Neural cell (in vitro differentiated cells): ENCODE results near the gene NLRP3. TPM values are rescaled to one million over a fixed set of nuclear protein-coding genes. Genes with fewer than 3 reads are reported as not detected.

Experiments used
- H2AFZ ChIP-seq: fragments of 200-600, 300-800 bp; sonication (generic), shearing (Covaris generic); 2 replicates; pipeline ENCODE4 v1.6.0; 2014; ENCODE audit warnings: low read depth, mild to moderate bottlenecking, antibody characterized with exemption, low read length, moderate library complexity
- H3F3A ChIP-seq: fragments of 200-600 bp; shearing (Covaris generic); 2 replicates; pipeline ENCODE4 v1.6.1; 2016; ENCODE audit warnings: mild to moderate bottlenecking, moderate library complexity, mixed read lengths, antibody characterized with exemption, low read length; ENCODE audit not compliant: insufficient read depth, poor library complexity, severe bottlenecking
- H3K27ac ChIP-seq: fragments of 200-600, 300-800 bp; sonication (generic), shearing (Covaris generic); 2 replicates; pipeline ENCODE4 v1.5.1; 2014; ENCODE audit warnings: mild to moderate bottlenecking, low read length, moderate library complexity
- H3K27me3 ChIP-seq: fragments of 300-800, 200-600 bp; sonication (generic), shearing (Covaris generic); 2 replicates; pipeline ENCODE4 v1.6.0; 2014; ENCODE audit warnings: mild to moderate bottlenecking, low read depth, low read length, moderate library complexity; ENCODE audit not compliant: insufficient read depth
- H3K36me3 ChIP-seq: fragments of 300-800, 200-600 bp; sonication (generic), shearing (Covaris generic); 2 replicates; pipeline ENCODE4 v1.5.1; 2014; ENCODE audit warnings: mild to moderate bottlenecking, antibody characterized with exemption, low read length, moderate library complexity; ENCODE audit not compliant: insufficient read depth
- H3K4me2 ChIP-seq: fragments of 300-800, 200-600 bp; sonication (generic), shearing (Covaris generic); 2 replicates; pipeline ENCODE4 v1.6.0; 2014; ENCODE audit warnings: mild to moderate bottlenecking, low read length
- H3K4me3 ChIP-seq: fragments of 300-800, 200-600 bp; sonication (generic), shearing (Covaris generic); 2 replicates; pipeline ENCODE4 v1.5.1; 2014; ENCODE audit warnings: mild to moderate bottlenecking, low read length, moderate library complexity
- H3K79me2 ChIP-seq: fragments of 200-600 bp; shearing (Covaris generic); replicated peaks from 2 replicates; pipeline ENCODE4 v1.6.0; 2014; ENCODE audit warnings: mild to moderate bottlenecking, low read length, moderate library complexity; ENCODE audit not compliant: insufficient read depth
- H3K9ac ChIP-seq: fragments of 300-800, 200-600 bp; sonication (generic), shearing (Covaris generic); 2 replicates; pipeline ENCODE4 v1.6.1; 2016; ENCODE audit warnings: mild to moderate bottlenecking, low read length, mixed read lengths
- H3K9me2 ChIP-seq: fragments of 200-600 bp; shearing (Covaris generic); 2 replicates; pipeline ENCODE4 v1.6.1; 2016; ENCODE audit warnings: mild to moderate bottlenecking, low read length, mixed read lengths; ENCODE audit not compliant: insufficient read depth
- H3K9me3 ChIP-seq: fragments of 200-600, 300-800 bp; sonication (generic), shearing (Covaris generic); 2 replicates; pipeline ENCODE4 v1.6.1; 2016; ENCODE audit warnings: mild to moderate bottlenecking, mixed run types, low read length, moderate library complexity, mixed read lengths
- H4K20me1 ChIP-seq: fragments of 200-600 bp; shearing (Covaris generic); 2 replicates; pipeline ENCODE4 v1.6.1; 2016; ENCODE audit warnings: mild to moderate bottlenecking, mixed run types; ENCODE audit not compliant: insufficient read depth
- EP300 ChIP-seq: fragments of 450-650 bp; conservative IDR thresholded peaks from 2 replicates; pipeline ENCODE4 v1.6.1; 2014; ENCODE audit warnings: antibody characterized with exemption, mild to moderate bottlenecking, moderate library complexity; ENCODE audit not compliant: poor library complexity, severe bottlenecking
- EZH2 ChIP-seq: fragments of 200-600, 300-800 bp; shearing (Covaris generic), sonication (generic); IDR thresholded peaks from 2 replicates; pipeline ENCODE4 v1.6.1; 2014; ENCODE audit warnings: antibody characterized with exemption, low read length, borderline replicate concordance, mild to moderate bottlenecking; ENCODE audit not compliant: insufficient read depth, poor library complexity, severe bottlenecking
- MXI1 ChIP-seq: fragments of 450-650 bp; conservative IDR thresholded peaks from 2 replicates; pipeline ENCODE4 v1.6.1; 2014; ENCODE audit warnings: antibody characterized with exemption, mild to moderate bottlenecking; ENCODE audit not compliant: poor library complexity, severe bottlenecking
- POLR2AphosphoS5 ChIP-seq: IDR thresholded peaks from 2 replicates; pipeline ENCODE4 v1.6.1; 2012
- RAD21 ChIP-seq: fragments of 450-650 bp; conservative IDR thresholded peaks from 2 replicates; pipeline ENCODE4 v1.6.1; 2014; ENCODE audit warnings: antibody characterized with exemption, mild to moderate bottlenecking, moderate library complexity
- SMC3 ChIP-seq: fragments of 450-650 bp; conservative IDR thresholded peaks from 2 replicates; pipeline ENCODE4 v1.6.1; 2014; ENCODE audit warnings: antibody characterized with exemption, mild to moderate bottlenecking, moderate library complexity; ENCODE audit not compliant: poor library complexity
- TAF1 ChIP-seq: IDR thresholded peaks from 2 replicates; pipeline ENCODE4 v1.6.1; 2012; ENCODE audit warnings: low read depth
- polyA plus RNA-seq: library from polyadenylated mRNA; depleted of rRNA; stranded (reverse); fragments of >200 nt; gene quantifications from 2 replicates; pipeline ENCODE4 v1.2.3, GENCODE V29; 2014
- TF ChIP-seq, protein P1 (sequence below): fragments of 450-650 bp; IDR thresholded peaks from 2 replicates; pipeline ENCODE4 v1.5.1; 2014; ENCODE audit warnings: antibody characterized with exemption, mild to moderate bottlenecking, moderate library complexity; ENCODE audit not compliant: poor library complexity, severe bottlenecking
- TF ChIP-seq, protein P2 (sequence below): IDR thresholded peaks from 2 replicates; pipeline ENCODE4 v1.6.1; 2012; ENCODE audit warnings: borderline replicate concordance

Gene NLRP3
- polyA plus RNA-seq, 1 donor from 2014 or later: 0.36 TPM

DNA sequence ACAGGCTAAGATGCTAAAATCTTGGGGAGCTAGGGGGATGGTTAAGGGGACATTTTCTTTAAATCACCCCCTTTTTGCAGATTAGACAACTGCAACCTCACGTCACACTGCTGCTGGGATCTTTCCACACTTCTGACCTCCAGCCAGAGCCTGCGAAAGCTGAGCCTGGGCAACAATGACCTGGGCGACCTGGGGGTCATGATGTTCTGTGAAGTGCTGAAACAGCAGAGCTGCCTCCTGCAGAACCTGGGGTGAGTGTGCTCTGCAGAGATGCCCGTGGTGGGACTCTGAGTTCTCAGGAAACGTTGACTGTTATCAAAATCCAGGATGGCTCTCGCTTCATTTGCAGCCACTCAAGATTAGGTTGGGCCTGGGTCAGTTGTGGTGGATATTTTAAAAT, 28.6 kb downstream of the NLRP3 start:
- TF ChIP-seq, protein P1, sequence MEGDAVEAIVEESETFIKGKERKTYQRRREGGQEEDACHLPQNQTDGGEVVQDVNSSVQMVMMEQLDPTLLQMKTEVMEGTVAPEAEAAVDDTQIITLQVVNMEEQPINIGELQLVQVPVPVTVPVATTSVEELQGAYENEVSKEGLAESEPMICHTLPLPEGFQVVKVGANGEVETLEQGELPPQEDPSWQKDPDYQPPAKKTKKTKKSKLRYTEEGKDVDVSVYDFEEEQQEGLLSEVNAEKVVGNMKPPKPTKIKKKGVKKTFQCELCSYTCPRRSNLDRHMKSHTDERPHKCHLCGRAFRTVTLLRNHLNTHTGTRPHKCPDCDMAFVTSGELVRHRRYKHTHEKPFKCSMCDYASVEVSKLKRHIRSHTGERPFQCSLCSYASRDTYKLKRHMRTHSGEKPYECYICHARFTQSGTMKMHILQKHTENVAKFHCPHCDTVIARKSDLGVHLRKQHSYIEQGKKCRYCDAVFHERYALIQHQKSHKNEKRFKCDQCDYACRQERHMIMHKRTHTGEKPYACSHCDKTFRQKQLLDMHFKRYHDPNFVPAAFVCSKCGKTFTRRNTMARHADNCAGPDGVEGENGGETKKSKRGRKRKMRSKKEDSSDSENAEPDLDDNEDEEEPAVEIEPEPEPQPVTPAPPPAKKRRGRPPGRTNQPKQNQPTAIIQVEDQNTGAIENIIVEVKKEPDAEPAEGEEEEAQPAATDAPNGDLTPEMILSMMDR: no peak
- TF ChIP-seq MXI1: no peak
- TF ChIP-seq, protein P2, sequence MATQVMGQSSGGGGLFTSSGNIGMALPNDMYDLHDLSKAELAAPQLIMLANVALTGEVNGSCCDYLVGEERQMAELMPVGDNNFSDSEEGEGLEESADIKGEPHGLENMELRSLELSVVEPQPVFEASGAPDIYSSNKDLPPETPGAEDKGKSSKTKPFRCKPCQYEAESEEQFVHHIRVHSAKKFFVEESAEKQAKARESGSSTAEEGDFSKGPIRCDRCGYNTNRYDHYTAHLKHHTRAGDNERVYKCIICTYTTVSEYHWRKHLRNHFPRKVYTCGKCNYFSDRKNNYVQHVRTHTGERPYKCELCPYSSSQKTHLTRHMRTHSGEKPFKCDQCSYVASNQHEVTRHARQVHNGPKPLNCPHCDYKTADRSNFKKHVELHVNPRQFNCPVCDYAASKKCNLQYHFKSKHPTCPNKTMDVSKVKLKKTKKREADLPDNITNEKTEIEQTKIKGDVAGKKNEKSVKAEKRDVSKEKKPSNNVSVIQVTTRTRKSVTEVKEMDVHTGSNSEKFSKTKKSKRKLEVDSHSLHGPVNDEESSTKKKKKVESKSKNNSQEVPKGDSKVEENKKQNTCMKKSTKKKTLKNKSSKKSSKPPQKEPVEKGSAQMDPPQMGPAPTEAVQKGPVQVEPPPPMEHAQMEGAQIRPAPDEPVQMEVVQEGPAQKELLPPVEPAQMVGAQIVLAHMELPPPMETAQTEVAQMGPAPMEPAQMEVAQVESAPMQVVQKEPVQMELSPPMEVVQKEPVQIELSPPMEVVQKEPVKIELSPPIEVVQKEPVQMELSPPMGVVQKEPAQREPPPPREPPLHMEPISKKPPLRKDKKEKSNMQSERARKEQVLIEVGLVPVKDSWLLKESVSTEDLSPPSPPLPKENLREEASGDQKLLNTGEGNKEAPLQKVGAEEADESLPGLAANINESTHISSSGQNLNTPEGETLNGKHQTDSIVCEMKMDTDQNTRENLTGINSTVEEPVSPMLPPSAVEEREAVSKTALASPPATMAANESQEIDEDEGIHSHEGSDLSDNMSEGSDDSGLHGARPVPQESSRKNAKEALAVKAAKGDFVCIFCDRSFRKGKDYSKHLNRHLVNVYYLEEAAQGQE: no peak

DNA sequence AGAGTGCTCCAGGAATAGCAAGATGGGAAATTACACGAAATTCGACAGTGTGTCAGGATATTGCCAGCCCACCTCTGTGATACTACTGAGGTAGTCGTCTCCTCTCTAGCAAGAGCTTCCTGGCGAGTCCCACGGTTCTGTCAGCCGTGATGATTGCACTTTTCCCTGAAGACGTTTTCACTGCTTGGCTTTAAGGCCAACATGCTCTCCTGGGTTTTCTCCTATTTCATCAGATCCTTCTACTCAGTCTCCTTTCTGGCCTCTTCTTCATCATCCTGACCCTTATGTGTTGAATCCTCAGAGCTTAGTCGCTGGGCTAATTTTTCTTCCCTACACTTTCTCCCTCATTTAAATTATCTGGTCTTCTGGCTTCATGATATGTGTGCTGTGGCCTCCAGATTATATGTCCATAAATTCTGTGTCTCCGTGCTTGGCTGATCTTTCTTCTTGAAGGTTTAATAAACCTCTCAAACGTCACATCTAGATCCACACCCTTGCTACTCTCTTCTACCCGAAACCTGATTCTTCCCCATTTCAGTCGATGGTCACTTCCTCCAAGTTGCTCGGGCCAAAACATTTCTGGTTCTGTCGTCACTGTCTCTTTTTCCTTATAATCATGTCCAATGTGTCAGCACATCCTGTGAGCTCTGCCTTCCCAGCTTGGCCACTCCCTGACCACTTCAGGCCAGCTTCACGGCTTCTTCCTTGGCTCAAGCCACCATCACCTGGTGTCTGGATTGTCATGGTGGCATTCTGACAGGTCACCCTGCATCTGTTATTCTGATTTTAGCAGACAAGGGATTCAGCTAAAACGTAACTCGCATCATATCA, 29.8 kb downstream of the NLRP3 start:
- no peaks in the 10 kb centered on the region for H3K79me2 ChIP-seq
- H3F3A ChIP-seq: no peaks in the 10 kb centered on the region
- no peak overlapping the region for H3K27ac ChIP-seq
- no peak overlapping the region for H3K4me3 ChIP-seq
- no peaks in the 10 kb centered on the region for H3K36me3 ChIP-seq
- H3K4me2 ChIP-seq: no peak overlapping the region
- no peaks in the 10 kb centered on the region for H3K9me2 ChIP-seq
- H3K27me3 ChIP-seq: no peaks in the 10 kb centered on the region
- no peak overlapping the region for H2AFZ ChIP-seq
- TF ChIP-seq EP300 (no peak), MXI1 (no peak), SMC3 (no peak), TAF1 (no peak), POLR2AphosphoS5 (no peak), RAD21 (no peak), EZH2 (no peak)
- TF ChIP-seq, protein P1: no peak
- TF ChIP-seq, protein P2: no peak
- no peak overlapping the region for H3K9ac ChIP-seq
- no peaks in the 10 kb centered on the region for H4K20me1 ChIP-seq
- H3K9me3 ChIP-seq: no peaks in the 10 kb centered on the region

More for the DNA sequence above, 28.6 kb downstream of the NLRP3 start:
- Histone ChIP-seq H3K9me3 (no peaks in the 10 kb centered on the region), H3K79me2 (no peaks in the 10 kb centered on the region), H4K20me1 (no peaks in the 10 kb centered on the region), H2AFZ (no peak overlapping the region), H3K27me3 (no peaks in the 10 kb centered on the region), H3F3A (no peaks in the 10 kb centered on the region), H3K4me3 (no peak overlapping the region), H3K9me2 (no peaks in the 10 kb centered on the region), H3K27ac (no peak overlapping the region), H3K4me2 (no peak overlapping the region), H3K36me3 (no peaks in the 10 kb centered on the region), H3K9ac (no peak overlapping the region)
